HepG2 (cell line): ENCODE measurements around the gene MYH7. TPM values are rescaled to one million over a fixed set of nuclear protein-coding genes. Genes with fewer than 3 reads are reported as not detected.

Experiments used
- ATAC-seq: fragments of 200-7000 bp; cut with Tn5 transposase; 3 replicates; pipeline ENCODE4 v1.9.1; 2020; ENCODE audit warnings: mild to moderate bottlenecking, moderate library complexity
- BruUV-seq: library from RNA; stranded (reverse); fragments of 400-500 nt; replicated peaks from 2 replicates; lab custom pipeline; 2021; lab: Mats Ljungman, UMichigan
- CTCF ChIA-PET: fragments of 300-600 bp; formaldehyde crosslinking; extraction: SDS; loops from one replicate; lab custom pipeline; 2021; ENCODE audit warnings: low total read pairs, inconsistent platforms, low intra/inter-chr PET ratio; lab: Yijun Ruan, JAX
- POLR2A ChIA-PET: fragments of 350-600 bp; sonication (Branson Sonifier 250); formaldehyde crosslinking; loops from one replicate; lab custom pipeline; 2020; ENCODE audit warnings: antibody characterized with exemption, inconsistent platforms; lab: Yijun Ruan, JAX
- DNase-seq: peaks from one replicate; pipeline ENCODE4 v3.0.0-alpha.2; 2015; ENCODE audit warnings: low spot score
- FAIRE-seq: peaks from 3 replicates; lab custom pipeline; 2011; peaks lifted over from hg19 to GRCh38; lab: Jason Lieb, UNC
- H2AFZ ChIP-seq: one replicate; pipeline ENCODE4 v1.6.1; 2011; ENCODE audit warnings: low read length, inconsistent platforms
- H3K27ac ChIP-seq: fragments of 300-600 bp; 3 replicates; pipeline ENCODE4 v1.8.0; 2011; ENCODE audit warnings: mixed run types, mild to moderate bottlenecking, mixed read lengths, low read length, inconsistent platforms; ENCODE audit not compliant: insufficient read depth; ENCODE audit errors: extremely low read length
- H3K27me3 ChIP-seq, 2 experiments: fragments of 200-600 bp in 1 of 2; 2 replicates in 1 of 2; 3 replicates in 1 of 2; pipeline versions ENCODE4 v1.6.0 to v1.8.0; 2011; ENCODE audit warnings: low read length in 2 of 2, mild to moderate bottlenecking in 2 of 2, moderate library complexity in 2 of 2, inconsistent platforms in 1 of 2; ENCODE audit not compliant: insufficient read depth in 2 of 2, control insufficient read depth in 1 of 2
- H3K36me3 ChIP-seq, 2 experiments: fragments of 200-600 bp in 1 of 2; replicated peaks in 1 of 2; 2 replicates in 1 of 2; 3 replicates in 1 of 2; pipeline versions ENCODE4 v1.5.1 to v1.8.0; 2011; ENCODE audit warnings: low read length in 2 of 2, inconsistent platforms in 1 of 2; ENCODE audit not compliant: insufficient read depth in 2 of 2, control insufficient read depth in 1 of 2
- H3K4me1 ChIP-seq: 2 replicates; pipeline ENCODE4 v1.5.1; 2012; ENCODE audit warnings: low read length, inconsistent platforms; ENCODE audit not compliant: insufficient read depth
- H3K4me2 ChIP-seq: 2 replicates; pipeline ENCODE4 v1.6.0; 2011; ENCODE audit warnings: low read depth, low read length, inconsistent platforms
- H3K4me3 ChIP-seq, 3 experiments: fragments of 200-600 bp in 1 of 3; sonication (generic), shearing (Covaris generic) in 1 of 3; replicated peaks in 1 of 3; 2 replicates each; pipeline ENCODE4 v1.5.1; 2011 to 2016; ENCODE audit warnings: low read length in 3 of 3, inconsistent platforms in 2 of 3, low read depth in 2 of 3, mild to moderate bottlenecking in 2 of 3, control low read depth in 1 of 3, mixed read lengths in 1 of 3; ENCODE audit not compliant: insufficient read depth in 1 of 3
- H3K79me2 ChIP-seq: one replicate; pipeline ENCODE4 v1.6.1; 2011; ENCODE audit warnings: low read length, inconsistent platforms; ENCODE audit not compliant: insufficient read depth
- H3K9ac ChIP-seq: 2 replicates; pipeline ENCODE4 v1.6.0; 2011; ENCODE audit warnings: mild to moderate bottlenecking, low read depth, low read length, inconsistent platforms; ENCODE audit not compliant: insufficient read depth
- H3K9me3 ChIP-seq: 2 replicates; pipeline ENCODE4 v1.5.1; 2012; ENCODE audit warnings: mild to moderate bottlenecking, low read length
- H4K20me1 ChIP-seq: 2 replicates; pipeline ENCODE4 v1.6.0; 2011; ENCODE audit warnings: inconsistent platforms, mild to moderate bottlenecking, low read length, moderate library complexity; ENCODE audit not compliant: insufficient read depth
- NFE2L1 ChIP-seq: sonication (generic); formaldehyde crosslinking; IDR thresholded peaks from 2 replicates; pipeline ENCODE4 v1.4.0; 2020; ENCODE audit warnings: missing genetic modification reagents, mild to moderate bottlenecking, borderline replicate concordance
- NFE2L2 ChIP-seq: fragments of 150-350 bp; IDR thresholded peaks from 2 replicates; pipeline ENCODE4 v1.6.1; 2014; ENCODE audit warnings: low read length
- WGBS: methylation state at CpG from one replicate; pipeline ENCODE4 v1.1.6; 2017; ENCODE audit warnings: low lambda C conversion rate; 5-methylcytosine and 5-hydroxymethylcytosine counted together
- in situ Hi-C: cut with HindIII; loops from 2 replicates; pipeline ENCODE4 v1.10.0; 2017; ENCODE audit warnings: low pct_unique_long_range_greater_than_20kb; ENCODE audit not compliant: extremely low pct_ligation_motif_present
- intact Hi-C: fragments of 100-400 bp; cut with micrococcal nuclease; formaldehyde crosslinking; loops from one replicate; pipeline ENCODE4 v1.10.0; 2022; ENCODE audit not compliant: unreplicated experiment
- polyA plus RNA-seq, 8 experiments: library from polyadenylated mRNA; depleted of rRNA in 3 of 8; stranded (reverse) in 7 of 8; unstranded in 1 of 8; fragments of >200 nt; fragmentation: Illumina TruSeq in 4 of 8; extraction: Trizol in 4 of 8; gene quantifications; 2 replicates each; pipeline versions ENCODE4 v1.2.1 to v1.2.3, GENCODE V29; 2011 to 2016; ENCODE audit warnings: low read depth in 4 of 8, missing spikeins in 1 of 8, mixed read lengths in 1 of 8; ENCODE audit not compliant: insufficient read depth in 1 of 8
- total RNA-seq, 5 experiments: library from RNA; depleted of rRNA; stranded (reverse); fragments of >200 nt; fragmentation: Illumina TruSeq; extraction: Trizol; gene quantifications; 2 replicates each; pipeline ENCODE4 v1.2.3, GENCODE V29; 2016; ENCODE audit warnings: low read depth in 1 of 5
- TF ChIP-seq, protein P1 (sequence below): sonication (generic); formaldehyde crosslinking; IDR thresholded peaks from 2 replicates; pipeline ENCODE4 v1.8.0; 2022; ENCODE audit warnings: missing genetic modification reagents, mild to moderate bottlenecking, moderate library complexity, borderline replicate concordance
- TF ChIP-seq, protein P2 (sequence below): sonication (generic); formaldehyde crosslinking; IDR thresholded peaks from 2 replicates; pipeline ENCODE4 v1.5.0; 2020; ENCODE audit warnings: mild to moderate bottlenecking, missing genetic modification reagents, borderline replicate concordance
- TF ChIP-seq, protein P3 (sequence below): sonication (generic); formaldehyde crosslinking; IDR thresholded peaks from 2 replicates; pipeline ENCODE4 v1.5.1; 2020; ENCODE audit warnings: mild to moderate bottlenecking, missing genetic modification reagents, moderate library complexity

Gene MYH7
- total and polyA plus RNA-seq, 2 of the 13 experiments (the other 11 are each of a cell fraction or from before 2014, with no cell fraction given), result 0.04 TPM; not detected in 1

DNA sequence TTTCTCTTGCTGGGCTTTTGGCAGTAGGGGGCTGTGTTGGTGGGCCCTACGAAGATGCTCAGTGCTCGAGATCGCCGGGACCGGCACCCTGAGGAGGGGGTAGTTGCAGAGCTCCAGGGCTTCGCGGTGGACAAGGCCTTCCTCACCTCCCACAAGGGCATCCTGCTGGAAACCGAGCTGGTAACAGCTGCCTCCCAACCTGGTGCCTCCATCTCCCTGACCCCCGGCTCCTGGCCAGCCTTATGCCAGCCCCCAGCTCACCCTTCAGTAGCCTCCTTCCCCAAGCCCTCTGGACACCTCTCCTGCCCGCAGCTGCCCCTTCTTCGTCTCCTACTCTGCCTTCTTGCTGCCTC, 58.3 kb downstream of the MYH7 start:
- H4K20me1 ChIP-seq, result no peaks in the 10 kb centered on the region
- no peaks in the 10 kb centered on the region for H3K4me1 ChIP-seq
- ChIA-PET POLR2A (interaction anchor here (1.2 kb wide), 1 partner anchor 55 kb away, joined by 4 read pairs; no protein-coding TSS in a partner anchor), CTCF (interaction anchor here (5.1 to 5.9 kb wide), 2 partner anchors 50 to 111 kb away, joined by 96 to 111 read pairs; no protein-coding TSS in a partner anchor)
- H3K4me3 ChIP-seq, result no peak overlapping the region
- intact Hi-C loops (no loop called here), in situ Hi-C loops (loop anchor here (5.0 kb wide), 2 partner anchors 50 to 115 kb away; no protein-coding TSS in a partner anchor)
- no TSS peak for BruUV-seq
- H3K27ac ChIP-seq, result no peak overlapping the region
- no peak overlapping the region for H3K4me2 ChIP-seq
- 1% methylated on average over 11 of the region's 11 CpGs for WGBS
- no peaks in the 10 kb centered on the region for H3K9me3 ChIP-seq
- H3K27me3 ChIP-seq, result peaks cover 26 to 87% of the 10 kb centered on the region in 2 experiments
- DNase-seq, result no peak
- TF ChIP-seq, protein P1, sequence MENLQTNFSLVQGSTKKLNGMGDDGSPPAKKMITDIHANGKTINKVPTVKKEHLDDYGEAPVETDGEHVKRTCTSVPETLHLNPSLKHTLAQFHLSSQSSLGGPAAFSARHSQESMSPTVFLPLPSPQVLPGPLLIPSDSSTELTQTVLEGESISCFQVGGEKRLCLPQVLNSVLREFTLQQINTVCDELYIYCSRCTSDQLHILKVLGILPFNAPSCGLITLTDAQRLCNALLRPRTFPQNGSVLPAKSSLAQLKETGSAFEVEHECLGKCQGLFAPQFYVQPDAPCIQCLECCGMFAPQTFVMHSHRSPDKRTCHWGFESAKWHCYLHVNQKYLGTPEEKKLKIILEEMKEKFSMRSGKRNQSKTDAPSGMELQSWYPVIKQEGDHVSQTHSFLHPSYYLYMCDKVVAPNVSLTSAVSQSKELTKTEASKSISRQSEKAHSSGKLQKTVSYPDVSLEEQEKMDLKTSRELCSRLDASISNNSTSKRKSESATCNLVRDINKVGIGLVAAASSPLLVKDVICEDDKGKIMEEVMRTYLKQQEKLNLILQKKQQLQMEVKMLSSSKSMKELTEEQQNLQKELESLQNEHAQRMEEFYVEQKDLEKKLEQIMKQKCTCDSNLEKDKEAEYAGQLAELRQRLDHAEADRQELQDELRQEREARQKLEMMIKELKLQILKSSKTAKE (CRISPR knock-in tag), result no peak
- TF ChIP-seq, protein P2, sequence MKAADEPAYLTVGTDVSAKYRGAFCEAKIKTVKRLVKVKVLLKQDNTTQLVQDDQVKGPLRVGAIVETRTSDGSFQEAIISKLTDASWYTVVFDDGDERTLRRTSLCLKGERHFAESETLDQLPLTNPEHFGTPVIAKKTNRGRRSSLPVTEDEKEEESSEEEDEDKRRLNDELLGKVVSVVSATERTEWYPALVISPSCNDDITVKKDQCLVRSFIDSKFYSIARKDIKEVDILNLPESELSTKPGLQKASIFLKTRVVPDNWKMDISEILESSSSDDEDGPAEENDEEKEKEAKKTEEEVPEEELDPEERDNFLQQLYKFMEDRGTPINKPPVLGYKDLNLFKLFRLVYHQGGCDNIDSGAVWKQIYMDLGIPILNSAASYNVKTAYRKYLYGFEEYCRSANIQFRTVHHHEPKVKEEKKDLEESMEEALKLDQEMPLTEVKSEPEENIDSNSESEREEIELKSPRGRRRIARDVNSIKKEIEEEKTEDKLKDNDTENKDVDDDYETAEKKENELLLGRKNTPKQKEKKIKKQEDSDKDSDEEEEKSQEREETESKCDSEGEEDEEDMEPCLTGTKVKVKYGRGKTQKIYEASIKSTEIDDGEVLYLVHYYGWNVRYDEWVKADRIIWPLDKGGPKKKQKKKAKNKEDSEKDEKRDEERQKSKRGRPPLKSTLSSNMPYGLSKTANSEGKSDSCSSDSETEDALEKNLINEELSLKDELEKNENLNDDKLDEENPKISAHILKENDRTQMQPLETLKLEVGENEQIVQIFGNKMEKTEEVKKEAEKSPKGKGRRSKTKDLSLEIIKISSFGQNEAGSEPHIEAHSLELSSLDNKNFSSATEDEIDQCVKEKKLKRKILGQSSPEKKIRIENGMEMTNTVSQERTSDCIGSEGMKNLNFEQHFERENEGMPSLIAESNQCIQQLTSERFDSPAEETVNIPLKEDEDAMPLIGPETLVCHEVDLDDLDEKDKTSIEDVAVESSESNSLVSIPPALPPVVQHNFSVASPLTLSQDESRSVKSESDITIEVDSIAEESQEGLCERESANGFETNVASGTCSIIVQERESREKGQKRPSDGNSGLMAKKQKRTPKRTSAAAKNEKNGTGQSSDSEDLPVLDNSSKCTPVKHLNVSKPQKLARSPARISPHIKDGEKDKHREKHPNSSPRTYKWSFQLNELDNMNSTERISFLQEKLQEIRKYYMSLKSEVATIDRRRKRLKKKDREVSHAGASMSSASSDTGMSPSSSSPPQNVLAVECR (CRISPR knock-in tag), result 0 out of 2 replicates have a peak, but pooled peaks have one; percentile 10
- 0 out of 2 replicates have a peak, but pooled peaks have one; percentile 21 for TF ChIP-seq NFE2L2
- 0 out of 2 replicates have a peak, but pooled peaks have one; percentile 49 for TF ChIP-seq NFE2L1 (CRISPR knock-in tag)
- TF ChIP-seq, protein P3, sequence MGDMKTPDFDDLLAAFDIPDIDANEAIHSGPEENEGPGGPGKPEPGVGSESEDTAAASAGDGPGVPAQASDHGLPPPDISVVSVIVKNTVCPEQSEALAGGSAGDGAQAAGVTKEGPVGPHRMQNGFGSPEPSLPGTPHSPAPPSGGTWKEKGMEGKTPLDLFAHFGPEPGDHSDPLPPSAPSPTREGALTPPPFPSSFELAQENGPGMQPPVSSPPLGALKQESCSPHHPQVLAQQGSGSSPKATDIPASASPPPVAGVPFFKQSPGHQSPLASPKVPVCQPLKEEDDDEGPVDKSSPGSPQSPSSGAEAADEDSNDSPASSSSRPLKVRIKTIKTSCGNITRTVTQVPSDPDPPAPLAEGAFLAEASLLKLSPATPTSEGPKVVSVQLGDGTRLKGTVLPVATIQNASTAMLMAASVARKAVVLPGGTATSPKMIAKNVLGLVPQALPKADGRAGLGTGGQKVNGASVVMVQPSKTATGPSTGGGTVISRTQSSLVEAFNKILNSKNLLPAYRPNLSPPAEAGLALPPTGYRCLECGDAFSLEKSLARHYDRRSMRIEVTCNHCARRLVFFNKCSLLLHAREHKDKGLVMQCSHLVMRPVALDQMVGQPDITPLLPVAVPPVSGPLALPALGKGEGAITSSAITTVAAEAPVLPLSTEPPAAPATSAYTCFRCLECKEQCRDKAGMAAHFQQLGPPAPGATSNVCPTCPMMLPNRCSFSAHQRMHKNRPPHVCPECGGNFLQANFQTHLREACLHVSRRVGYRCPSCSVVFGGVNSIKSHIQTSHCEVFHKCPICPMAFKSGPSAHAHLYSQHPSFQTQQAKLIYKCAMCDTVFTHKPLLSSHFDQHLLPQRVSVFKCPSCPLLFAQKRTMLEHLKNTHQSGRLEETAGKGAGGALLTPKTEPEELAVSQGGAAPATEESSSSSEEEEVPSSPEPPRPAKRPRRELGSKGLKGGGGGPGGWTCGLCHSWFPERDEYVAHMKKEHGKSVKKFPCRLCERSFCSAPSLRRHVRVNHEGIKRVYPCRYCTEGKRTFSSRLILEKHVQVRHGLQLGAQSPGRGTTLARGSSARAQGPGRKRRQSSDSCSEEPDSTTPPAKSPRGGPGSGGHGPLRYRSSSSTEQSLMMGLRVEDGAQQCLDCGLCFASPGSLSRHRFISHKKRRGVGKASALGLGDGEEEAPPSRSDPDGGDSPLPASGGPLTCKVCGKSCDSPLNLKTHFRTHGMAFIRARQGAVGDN (CRISPR knock-in tag), result peak; percentile 1; the same call in 1 of the 2 replicates
- H2AFZ ChIP-seq, result no peak overlapping the region
- no peaks in the 10 kb centered on the region for H3K36me3 ChIP-seq
- no peaks in the 10 kb centered on the region for H3K79me2 ChIP-seq
- no peak for ATAC-seq
- no peak for FAIRE-seq
- no peak overlapping the region for H3K9ac ChIP-seq
